Measurements from ENCODE around the gene TTLL5. TPM values are rescaled to one million over a fixed set of nuclear protein-coding genes. Genes with fewer than 3 reads are reported as not detected.
"Not testable (repeated sequence)": the region's sequence is repeated elsewhere in the genome, so short reads cannot be mapped to it uniquely, and the experiment has no call there.

The TTLL5 gene
- total RNA-seq, 1 donor from 2014 or later: 51.9 TPM

DNA sequence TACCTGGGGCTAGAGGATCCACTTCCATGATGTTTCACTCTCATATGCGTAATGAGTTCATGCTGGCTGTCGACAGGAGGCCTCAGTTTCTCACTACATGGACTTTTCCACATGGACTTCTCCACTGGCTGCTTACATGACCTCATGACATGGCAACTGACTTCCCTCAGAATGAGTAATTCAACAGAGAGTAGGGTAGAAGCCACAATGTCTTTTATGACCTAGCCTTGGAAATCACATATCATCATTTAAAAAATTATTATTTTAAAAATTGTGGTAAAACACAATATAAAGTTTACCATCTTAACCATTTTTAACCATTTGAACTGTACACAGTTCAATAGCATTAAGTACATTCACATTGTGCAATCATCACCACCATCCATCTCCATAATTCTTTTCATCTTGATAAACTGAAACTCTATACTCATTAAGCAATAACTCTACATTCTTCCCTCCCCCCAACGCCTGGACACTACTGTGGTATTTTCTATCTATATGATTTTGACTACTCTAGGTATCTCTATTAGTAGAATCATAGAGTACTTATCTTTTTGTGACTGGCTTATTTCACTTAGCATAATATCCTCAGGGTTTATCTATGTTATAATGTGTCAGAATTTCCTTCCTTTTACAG, 176.2 kb downstream of the TTLL5 start:
- TF ChIP-seq, protein P1, sequence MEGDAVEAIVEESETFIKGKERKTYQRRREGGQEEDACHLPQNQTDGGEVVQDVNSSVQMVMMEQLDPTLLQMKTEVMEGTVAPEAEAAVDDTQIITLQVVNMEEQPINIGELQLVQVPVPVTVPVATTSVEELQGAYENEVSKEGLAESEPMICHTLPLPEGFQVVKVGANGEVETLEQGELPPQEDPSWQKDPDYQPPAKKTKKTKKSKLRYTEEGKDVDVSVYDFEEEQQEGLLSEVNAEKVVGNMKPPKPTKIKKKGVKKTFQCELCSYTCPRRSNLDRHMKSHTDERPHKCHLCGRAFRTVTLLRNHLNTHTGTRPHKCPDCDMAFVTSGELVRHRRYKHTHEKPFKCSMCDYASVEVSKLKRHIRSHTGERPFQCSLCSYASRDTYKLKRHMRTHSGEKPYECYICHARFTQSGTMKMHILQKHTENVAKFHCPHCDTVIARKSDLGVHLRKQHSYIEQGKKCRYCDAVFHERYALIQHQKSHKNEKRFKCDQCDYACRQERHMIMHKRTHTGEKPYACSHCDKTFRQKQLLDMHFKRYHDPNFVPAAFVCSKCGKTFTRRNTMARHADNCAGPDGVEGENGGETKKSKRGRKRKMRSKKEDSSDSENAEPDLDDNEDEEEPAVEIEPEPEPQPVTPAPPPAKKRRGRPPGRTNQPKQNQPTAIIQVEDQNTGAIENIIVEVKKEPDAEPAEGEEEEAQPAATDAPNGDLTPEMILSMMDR (IDR thresholded peaks at IDR 0.05; ENCODE audit: unreplicated experiment): no peak
- Mint-ChIP-seq H3K27ac (no peak overlapping the region), H3K27me3 (no peaks in the 10 kb centered on the region), H3K9me3 (ENCODE audit: low read depth) (no peaks in the 10 kb centered on the region), H3K4me3 (ENCODE audit: low read depth) (no peak overlapping the region), H3K4me1 (ENCODE audit: low read depth) (peaks cover 18% of the 10 kb centered on the region), H3K36me3 (ENCODE audit: insufficient read depth) (peaks cover 14% of the 10 kb centered on the region)
- DNase-seq (ENCODE audit: low spot score, unreplicated experiment): no peak

GRCh38 chr14:75840911-75841310, 179.9 kb downstream of the TTLL5 start:
- H3K9me3 Mint-ChIP-seq (ENCODE audit: low read depth): no peaks in the 10 kb centered on the region
- DNase-seq (ENCODE audit: low spot score, unreplicated experiment): no peak
- H3K27me3 Mint-ChIP-seq: no peaks in the 10 kb centered on the region
- TF ChIP-seq, protein P1 (IDR thresholded peaks at IDR 0.05; ENCODE audit: unreplicated experiment): no peak
- H3K36me3 Mint-ChIP-seq (ENCODE audit: insufficient read depth): peaks cover 15% of the 10 kb centered on the region
- H3K27ac Mint-ChIP-seq: no peak overlapping the region
- H3K4me1 Mint-ChIP-seq (ENCODE audit: low read depth): peaks cover 8% of the 10 kb centered on the region
- H3K4me3 Mint-ChIP-seq (ENCODE audit: low read depth): no peak overlapping the region

DNA sequence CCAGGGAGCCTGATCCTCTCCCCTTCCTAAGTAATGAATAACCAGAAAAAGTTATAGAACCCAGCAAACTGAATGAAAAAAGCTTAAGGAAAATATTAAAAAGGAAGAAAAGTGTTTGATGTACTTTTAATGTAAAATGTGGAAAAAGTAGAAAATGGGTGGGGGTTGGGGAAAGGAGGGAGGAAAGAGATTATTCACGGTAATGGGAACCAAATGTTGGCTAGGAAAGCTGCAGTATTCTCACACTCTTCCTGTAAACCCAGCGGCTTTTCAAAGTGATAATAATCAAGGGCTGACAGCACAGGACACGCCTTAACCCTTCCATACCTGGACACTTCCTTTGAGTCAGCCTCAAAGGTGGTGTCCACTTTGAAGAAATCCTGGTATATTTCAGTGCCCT, 181.5 kb downstream of the TTLL5 start:
- Mint-ChIP-seq H3K9me3 (ENCODE audit: low read depth) (no peaks in the 10 kb centered on the region), H3K4me1 (ENCODE audit: low read depth) (peaks cover 8% of the 10 kb centered on the region)
- no peak for DNase-seq (ENCODE audit: low spot score, unreplicated experiment)

GRCh38 chr14:75844486-75844885, 183.4 kb downstream of the TTLL5 start:
- no peak overlapping the region for H3K4me3 Mint-ChIP-seq (ENCODE audit: low read depth)
- TF ChIP-seq, protein P1 (IDR thresholded peaks at IDR 0.05; ENCODE audit: unreplicated experiment): no peak

More for the DNA sequence above, 181.5 kb downstream of the TTLL5 start:
- Mint-ChIP-seq H3K36me3 (ENCODE audit: insufficient read depth) (peaks cover 12% of the 10 kb centered on the region), H3K27me3 (no peaks in the 10 kb centered on the region), H3K27ac (peak overlapping the region; percentile 29), H3K4me3 (ENCODE audit: low read depth) (no peak overlapping the region)
- TF ChIP-seq, protein P1 (IDR thresholded peaks at IDR 0.05; ENCODE audit: unreplicated experiment): no peak

GRCh38 chr14:75845136-75845804, 184.2 kb downstream of the TTLL5 start:
- no peak for DNase-seq (ENCODE audit: low spot score, unreplicated experiment)
- H3K4me1 Mint-ChIP-seq (ENCODE audit: low read depth): peaks cover 8% of the 10 kb centered on the region
- H3K27me3 Mint-ChIP-seq: no peaks in the 10 kb centered on the region
- H3K36me3 Mint-ChIP-seq (ENCODE audit: insufficient read depth): peaks cover 5% of the 10 kb centered on the region
- TF ChIP-seq, protein P1 (IDR thresholded peaks at IDR 0.05; ENCODE audit: unreplicated experiment): no peak
- H3K27ac Mint-ChIP-seq: no peak overlapping the region
- H3K9me3 Mint-ChIP-seq (ENCODE audit: low read depth): no peaks in the 10 kb centered on the region
- no peak overlapping the region for H3K4me3 Mint-ChIP-seq (ENCODE audit: low read depth)

More at GRCh38 chr14:75844486-75844885, 183.4 kb downstream of the TTLL5 start:
- Mint-ChIP-seq H3K36me3 (ENCODE audit: insufficient read depth) (peaks cover 10% of the 10 kb centered on the region), H3K27ac (no peak overlapping the region), H3K9me3 (ENCODE audit: low read depth) (no peaks in the 10 kb centered on the region), H3K27me3 (no peaks in the 10 kb centered on the region), H3K4me1 (ENCODE audit: low read depth) (peaks cover 8% of the 10 kb centered on the region)
- no peak for DNase-seq (ENCODE audit: low spot score, unreplicated experiment)

GRCh38 chr14:75846694-75847093, 185.6 kb downstream of the TTLL5 start:
- not testable (repeated sequence) for DNase-seq (ENCODE audit: low spot score, unreplicated experiment); H3K27ac Mint-ChIP-seq; H3K27me3 Mint-ChIP-seq; H3K9me3 Mint-ChIP-seq (ENCODE audit: low read depth); H3K4me3 Mint-ChIP-seq (ENCODE audit: low read depth); H3K4me1 Mint-ChIP-seq (ENCODE audit: low read depth); H3K36me3 Mint-ChIP-seq (ENCODE audit: insufficient read depth)
